H1 (cell line): ENCODE data around the gene JAKMIP2. TPM values are rescaled to one million over a fixed set of nuclear protein-coding genes. Genes with fewer than 3 reads are reported as not detected.

Experiments used
- FOSL1 ChIP-seq: IDR thresholded peaks from 2 replicates; pipeline ENCODE4 v1.6.1; 2011; ENCODE audit warnings: mild to moderate bottlenecking, low read depth, low read length, moderate library complexity; ENCODE audit not compliant: insufficient read depth
- polyA plus RNA-seq, 7 experiments: library from polyadenylated mRNA; depleted of rRNA in 3 of 7; stranded (reverse) in 5 of 7; unstranded in 2 of 7; fragments of >200 nt in 5 of 7; fragments of 200-250 nt in 2 of 7; gene quantifications; 1 replicate in 5 of 7; 2 replicates in 1 of 7; 4 replicates in 1 of 7; pipeline versions ENCODE4 v1.2.1 to v1.2.3, GENCODE V29; 2011 to 2013; ENCODE audit warnings: missing spikeins in 2 of 7, mixed read lengths in 2 of 7
- total RNA-seq: library from RNA; stranded (reverse); fragmentation: NEBNext Ultra II Directional; extraction: Animal tissue kit (Norgen Biotek cat#: 25700); gene quantifications from 2 replicates; pipeline ENCODE4 v1.2.1, GENCODE V29; 2021

JAKMIP2 gene
- total and polyA plus RNA-seq, 2 of the 8 experiments (the other 6 are each of a cell fraction or from before 2014, with no cell fraction given) = 2.4 to 13.6 TPM

DNA sequence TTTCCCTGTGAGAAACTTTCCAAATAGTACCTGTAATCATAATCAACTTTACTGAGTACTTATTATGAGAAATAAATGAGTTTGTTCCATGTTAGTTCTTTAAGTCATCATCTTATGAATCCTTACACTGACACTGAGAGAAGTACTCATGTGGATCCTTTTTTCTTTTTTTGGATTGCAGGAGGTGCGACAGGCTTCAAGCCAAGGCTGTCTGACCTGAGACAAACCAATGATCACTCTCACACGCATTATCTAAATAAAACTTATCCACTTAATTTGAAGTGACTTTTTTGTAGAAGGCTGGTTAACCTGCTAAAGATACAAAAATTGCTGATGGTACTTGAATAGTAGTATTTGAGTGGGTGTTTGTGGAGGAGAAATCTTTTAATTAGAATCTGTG lies 39.5 kb downstream of the JAKMIP2 start (continued):
- TF ChIP-seq FOSL1 = no peak
- TF ChIP-seq, all 59 proteins: peak for 0
